T-helper 1 cell treated with Interleukin-12 subunit alpha and Interleukin-12 subunit beta and Interleukin-4 antibody, amounts not matched to agents 30 ng/mL and 1 ng/mL, for 36 hours (primary cell): Measurements from ENCODE around the gene PTPN6. TPM values are rescaled to one million over a fixed set of nuclear protein-coding genes. Genes with fewer than 3 reads are reported as not detected.

Source experiments
- intact Hi-C: fragments of 100-400 bp; cut with micrococcal nuclease; formaldehyde crosslinking; loops from one replicate; pipeline ENCODE4 v1.15.1; 2024
- total RNA-seq: library from RNA; stranded (reverse); gene quantifications from 2 replicates; pipeline ENCODE4 v1.2.3, GENCODE V29; 2022

Gene PTPN6
- total RNA-seq, 1 donor from 2014 or later, result 189 TPM

DNA sequence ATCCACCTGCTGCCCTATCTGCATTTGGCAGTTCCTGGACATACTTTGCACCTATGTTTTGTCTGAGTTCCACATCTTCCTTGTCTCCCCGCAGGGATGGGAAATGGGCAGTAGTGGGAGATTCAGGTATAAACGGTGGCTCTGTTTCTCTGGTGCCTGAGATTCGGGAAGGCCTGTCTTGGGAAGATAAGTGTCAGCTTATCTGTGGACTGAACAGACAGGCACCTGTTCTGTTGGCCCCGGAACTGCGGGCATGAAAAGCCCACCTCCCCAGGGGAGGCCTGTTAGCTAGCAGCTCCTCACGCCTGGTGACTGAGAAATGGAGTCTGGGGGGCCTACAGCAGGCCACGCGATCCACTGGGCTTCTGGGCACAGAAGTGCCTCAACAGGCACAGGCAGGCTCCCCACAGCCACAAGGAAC lies 13.5 kb downstream of the PTPN6 start:
- intact Hi-C loops, result loop anchor here (1.0 kb wide), 4 partner anchors 14 to 95 kb away; partner anchors contain the start of gene C12orf57

DNA sequence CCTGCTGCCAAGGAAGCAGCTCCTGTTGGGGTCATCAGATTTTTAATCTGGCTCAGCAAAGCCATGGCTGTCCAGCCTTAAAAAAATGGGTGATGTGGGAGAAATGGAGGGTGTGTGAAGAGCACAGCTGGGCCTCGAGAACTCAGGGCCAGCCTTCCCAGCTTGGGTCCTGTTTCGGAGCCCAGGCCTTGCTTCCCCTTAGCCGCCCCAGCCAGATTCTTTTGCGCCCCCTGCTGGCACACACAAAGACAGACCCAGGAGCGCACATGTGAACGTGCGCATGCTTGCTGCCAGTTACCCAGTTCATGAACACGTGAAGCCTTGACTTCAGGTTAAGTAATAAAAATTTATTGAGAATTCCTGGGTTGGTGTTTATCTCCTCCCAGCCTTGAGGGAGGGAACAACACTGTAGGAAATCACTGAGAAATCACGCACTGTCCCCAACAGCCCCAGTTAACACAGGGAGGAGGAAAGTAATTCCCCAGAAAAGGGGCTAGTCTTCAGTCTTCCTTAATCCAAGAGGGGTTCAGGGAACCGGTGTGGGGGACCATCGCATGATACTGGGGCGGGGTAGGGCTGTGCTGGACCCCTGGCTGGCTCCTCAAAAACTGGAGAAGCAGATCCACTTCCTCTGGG lies 14.0 kb downstream of the PTPN6 start:
- intact Hi-C loops, result loop anchor here (1.0 kb wide), 4 partner anchors 15 to 96 kb away; partner anchors contain the start of gene C12orf57

DNA sequence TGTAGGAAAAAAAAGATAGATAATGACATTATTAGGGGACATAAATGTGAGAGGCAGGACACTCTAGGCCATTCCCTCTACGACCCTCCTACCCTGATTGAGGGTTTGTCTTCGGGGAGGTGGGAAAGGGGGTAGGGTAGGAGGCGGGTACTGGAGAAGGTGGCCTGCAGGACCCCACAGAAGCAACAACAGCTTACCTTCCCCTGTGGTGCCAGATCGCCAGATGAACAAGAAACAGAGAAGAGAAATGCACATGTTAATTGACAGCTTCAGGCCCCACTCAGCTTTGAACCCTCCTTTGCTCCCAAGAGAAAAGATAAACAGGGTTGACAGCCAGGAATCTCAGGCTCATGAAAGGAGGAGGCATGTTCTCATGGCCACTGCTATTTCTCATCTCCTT lies 14.6 kb downstream of the PTPN6 start:
- intact Hi-C loops, result loop anchor here (1.0 kb wide), 4 partner anchors 15 to 96 kb away; partner anchors contain the start of gene C12orf57

DNA sequence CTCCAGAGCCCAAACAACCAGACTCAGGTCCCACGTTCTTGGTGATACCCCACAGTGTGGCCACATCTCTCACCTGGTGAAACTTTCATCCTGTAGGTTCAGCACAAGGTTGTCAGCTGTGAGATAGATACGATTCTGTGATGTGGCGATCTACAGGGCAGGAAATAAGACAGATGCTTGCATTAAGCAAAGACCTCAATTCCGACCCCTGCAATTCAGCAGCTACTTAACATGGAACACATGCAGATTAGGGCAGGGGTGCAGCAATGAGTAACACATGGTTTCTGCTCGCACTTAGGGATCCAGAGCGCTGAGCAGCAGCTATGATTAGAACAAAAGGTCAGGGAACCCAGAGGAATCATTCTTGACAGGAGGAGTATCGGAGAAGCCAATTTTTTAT lies 15.2 kb downstream of the PTPN6 start:
- intact Hi-C loops, result no loop called here

DNA sequence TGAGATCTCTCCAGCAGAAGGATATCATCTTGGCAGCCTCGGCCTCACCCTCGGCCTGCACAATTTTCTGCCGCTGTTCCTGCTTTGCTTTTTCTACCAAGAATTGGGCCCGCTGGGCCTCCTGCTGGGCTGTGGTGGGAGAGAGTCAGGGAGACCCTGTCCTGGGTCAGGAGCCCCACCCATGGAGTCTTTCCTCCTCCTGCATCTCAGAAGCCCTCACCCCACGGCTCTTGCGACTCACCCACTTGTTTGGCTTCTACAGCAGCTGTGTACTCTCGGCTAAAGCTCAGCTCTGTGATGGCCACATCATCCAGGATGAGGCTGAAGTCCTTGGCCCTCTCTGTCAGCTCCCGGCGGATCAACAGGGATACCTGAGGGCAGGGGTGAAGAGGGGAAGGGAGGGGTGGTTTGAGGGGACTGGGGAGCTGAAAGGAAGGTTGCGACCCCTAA lies 16.5 kb downstream of the PTPN6 start:
- intact Hi-C loops, result no loop called here

DNA sequence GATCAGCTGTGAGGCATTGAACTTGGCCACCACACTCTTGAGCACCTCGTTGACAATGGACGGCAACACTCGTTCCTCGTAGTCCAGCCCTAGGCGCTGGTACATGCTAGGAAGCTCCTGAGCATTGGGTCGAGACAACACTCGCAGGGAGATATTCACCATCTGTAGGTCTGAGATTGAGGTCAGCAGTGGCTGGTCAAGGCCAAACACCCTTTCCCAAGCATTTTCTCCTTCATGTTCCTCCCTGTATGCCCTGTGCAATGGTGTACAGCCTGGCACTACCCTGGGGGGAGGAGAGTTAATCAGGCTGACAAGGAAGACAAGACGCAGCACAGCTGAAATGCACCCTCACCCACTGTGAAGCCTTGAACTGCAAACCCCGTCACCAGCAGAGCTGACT lies 17.3 kb downstream of the PTPN6 start:
- intact Hi-C loops, result no loop called here

DNA sequence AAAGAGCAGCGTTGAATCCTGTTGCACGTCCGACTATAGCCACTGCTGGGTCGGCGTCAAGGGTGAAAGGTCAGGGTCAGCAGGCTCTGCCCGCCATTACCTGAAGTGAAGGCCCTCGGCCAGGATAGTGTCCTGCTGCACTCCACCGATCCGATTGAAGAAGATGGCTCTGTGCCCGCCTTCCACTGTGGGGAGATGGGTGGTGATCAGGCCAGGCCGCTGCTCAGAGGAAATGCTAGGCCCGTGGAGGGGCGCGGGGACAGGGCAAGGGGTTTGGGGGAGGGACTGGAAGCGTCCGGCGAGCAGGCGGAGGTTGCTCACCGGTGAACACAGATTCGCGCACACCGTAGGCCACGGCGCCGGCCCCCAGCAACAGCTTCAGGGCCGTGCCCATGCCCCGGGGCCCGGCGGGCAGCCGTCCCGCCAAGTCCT lies 19.0 kb downstream of the PTPN6 start:
- intact Hi-C loops, result loop anchor here (1.0 to 2.0 kb wide), 16 partner anchors 9 to 1113 kb away; partner anchors contain the start of genes C12orf57, C1R, ING4 and LPCAT3

DNA sequence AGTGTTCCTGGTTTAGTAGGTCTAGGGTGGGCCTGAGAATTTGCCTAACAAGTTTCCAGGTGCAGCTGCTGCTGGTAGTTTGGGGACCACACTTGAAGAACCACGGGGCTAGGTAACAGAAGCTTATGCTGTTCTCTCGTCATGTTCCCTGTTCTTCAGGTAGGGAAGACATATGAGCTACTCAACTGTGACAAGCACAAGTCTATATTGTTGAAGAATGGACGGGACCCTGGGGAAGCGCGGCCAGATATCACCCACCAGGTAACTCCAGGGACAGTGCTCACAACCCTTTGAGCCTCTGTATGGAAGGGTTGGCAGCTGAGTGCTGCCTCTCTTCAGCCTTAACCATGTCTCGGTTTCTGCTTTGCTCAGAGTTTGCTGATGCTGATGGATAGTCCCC lies 23.0 kb downstream of the PTPN6 start:
- intact Hi-C loops, result no loop called here

DNA sequence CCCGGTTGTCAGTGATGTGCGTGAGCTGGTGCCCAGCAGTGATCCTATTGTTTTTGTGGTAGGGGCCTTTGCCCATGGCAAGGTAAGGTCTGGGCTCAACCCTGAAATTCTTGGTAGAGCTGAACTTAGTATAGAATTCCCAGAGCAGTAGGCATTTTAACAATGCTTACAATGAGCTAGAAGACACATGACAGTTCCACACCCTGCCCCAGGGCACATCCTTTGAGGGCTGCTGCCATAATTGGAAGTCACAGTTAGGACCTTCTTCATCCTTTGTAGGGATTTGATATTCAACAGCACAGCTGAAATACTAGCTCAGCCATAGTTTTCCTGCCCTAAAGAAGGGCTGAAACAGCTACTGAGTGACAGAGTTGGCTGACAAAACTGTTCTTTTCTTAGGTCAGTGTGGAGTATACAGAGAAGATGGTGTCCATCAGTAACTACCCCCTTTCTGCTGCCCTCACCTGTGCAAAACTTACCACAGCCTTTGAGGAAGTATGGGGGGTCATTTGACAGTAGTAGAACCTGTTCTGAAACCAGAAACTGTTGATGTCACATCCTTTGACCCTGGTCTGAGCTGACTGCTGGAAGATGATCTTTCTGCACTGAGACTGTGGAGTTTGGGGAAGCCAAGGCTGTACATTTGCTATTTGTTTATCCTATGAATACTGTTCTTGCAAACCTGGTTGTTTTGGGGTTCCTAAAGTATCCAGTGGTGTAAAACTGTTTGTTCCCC lies 24.3 kb downstream of the PTPN6 start:
- intact Hi-C loops, result no loop called here

DNA sequence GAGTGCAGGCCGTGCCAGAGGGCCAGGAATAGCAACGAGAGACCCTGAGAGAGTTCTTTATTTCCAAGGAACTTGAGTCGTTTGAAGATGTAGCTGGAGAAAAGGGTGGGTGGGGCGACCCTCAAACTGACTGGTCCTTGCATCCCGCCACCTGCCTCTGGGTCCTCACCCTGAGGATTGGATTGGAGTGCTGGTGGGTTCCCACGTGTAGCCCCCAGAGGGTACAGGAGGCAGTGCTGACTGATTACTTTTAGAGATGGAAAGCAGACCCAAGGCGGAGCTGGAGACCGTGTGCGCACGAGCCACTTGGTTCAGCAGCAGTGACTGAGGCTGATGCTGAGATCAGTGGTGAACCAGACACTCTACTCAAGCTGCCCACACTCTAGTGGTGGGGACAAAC lies 26.5 kb downstream of the PTPN6 start:
- intact Hi-C loops, result no loop called here

DNA sequence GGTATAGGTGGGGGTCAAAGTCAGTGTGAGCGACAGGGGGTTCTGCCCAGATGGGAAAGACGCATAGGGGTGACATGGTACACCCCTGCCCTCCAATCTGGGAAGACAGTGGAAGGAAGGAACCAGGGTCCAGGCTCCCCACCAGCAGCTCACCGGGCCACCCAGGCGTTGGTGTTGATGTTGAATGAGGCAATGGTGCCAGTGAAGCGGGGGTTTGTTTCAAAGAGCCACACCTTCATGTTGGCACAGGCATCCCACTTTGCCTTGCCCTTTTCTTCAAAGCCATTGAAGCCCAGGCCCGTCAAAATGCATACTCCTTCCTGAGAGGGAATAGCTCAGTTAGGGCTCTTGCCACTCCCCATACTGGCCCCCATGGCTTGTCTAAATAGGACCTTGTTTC lies 27.0 kb downstream of the PTPN6 start:
- intact Hi-C loops, result no loop called here

DNA sequence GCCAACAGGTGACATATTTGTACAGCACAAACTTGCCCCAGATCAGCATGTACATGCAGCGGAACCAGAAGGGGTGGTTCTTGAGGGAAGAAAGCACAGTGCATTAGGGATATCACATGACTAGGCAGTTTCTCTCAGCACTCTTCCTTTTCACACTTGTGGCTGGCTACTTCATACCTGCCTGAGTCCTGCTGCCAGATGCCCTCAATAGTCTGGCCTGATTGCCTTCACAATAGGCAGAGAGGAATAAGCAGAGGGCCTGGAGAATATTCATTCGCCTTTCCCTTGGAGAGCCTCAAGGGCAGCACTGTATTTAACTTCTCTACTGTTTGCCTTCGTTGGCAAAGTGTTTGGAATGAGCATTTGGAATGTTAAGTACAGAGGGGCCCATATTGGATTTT lies 27.5 kb downstream of the PTPN6 start:
- intact Hi-C loops, result no loop called here

DNA sequence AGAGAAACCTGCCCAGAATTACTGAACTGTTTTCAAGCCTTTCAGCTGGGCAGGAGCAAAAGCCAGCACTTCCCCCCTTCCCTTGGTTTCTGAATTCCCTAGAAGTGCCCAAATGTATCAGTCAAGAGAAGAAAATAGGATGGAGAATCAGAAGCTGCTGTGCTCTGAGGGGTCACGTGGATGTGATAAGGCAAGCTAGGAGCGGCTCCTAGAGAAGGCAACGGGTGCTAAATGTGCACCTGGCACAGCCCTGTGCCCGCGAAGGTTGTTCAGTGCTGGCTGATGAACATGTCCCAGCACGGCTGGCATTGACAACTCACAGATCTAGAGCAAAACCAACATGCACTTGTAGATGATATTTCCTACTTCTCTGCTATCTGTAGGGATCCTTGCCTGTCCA lies 27.9 kb downstream of the PTPN6 start:
- intact Hi-C loops, result no loop called here

DNA sequence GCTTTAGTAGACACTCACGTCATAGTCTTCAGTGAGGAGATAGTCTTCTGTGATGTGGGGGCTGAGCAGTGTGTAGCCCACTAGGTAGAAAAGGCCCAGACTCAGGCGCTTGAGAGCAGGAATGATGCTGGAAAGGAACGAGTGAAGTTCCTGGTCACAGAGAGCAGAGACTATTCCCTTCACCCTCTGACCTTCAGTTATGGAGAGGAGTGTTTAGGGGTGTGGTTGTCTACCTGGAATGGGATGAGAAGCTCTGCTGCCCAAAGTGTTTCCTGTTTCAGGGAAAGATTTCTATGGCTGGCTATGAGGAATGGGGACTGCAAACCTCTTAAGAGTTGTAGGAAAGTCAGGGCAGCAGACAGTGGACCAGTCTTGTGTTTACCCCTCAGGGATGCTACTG lies 28.3 kb downstream of the PTPN6 start:
- intact Hi-C loops, result no loop called here

DNA sequence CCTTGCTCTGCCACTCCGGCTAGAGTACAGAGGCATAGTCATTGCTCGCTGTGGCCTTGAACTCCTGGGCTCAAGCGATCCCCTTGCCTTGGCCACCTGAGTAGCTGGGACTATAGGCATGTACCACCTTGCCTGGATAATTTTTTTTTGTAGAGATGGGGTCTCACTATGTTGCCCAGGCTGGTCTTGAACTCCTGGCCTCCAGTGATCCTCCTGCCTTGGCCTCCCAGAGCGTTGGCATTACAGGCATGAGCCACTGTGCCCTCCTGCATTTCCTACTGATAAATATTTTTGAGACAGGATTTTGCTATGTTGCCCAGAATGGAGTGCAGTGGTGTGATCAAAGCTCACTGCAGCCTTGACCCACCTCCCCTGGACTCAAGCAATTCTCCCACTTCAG lies 28.9 kb downstream of the PTPN6 start:
- intact Hi-C loops, result no loop called here

DNA sequence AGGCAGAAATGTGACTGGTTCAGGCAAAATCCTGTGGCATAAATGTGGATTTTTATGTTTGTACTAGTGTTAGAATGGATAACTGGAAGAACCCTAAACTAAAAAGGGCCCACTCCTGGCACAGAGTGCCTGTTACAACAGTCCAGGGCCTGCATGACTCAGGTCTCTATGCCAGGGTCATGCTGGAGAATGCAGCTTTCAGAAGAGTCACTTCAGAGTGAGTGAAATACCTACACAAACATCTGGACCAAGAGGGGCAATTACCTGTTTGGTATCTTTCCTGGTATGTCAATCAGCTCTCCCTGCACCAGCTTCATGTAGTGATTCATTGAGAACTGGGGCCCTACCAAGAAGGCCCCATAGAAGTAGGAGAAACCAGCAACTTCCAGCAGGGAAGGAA lies 29.6 kb downstream of the PTPN6 start:
- intact Hi-C loops, result no loop called here

DNA sequence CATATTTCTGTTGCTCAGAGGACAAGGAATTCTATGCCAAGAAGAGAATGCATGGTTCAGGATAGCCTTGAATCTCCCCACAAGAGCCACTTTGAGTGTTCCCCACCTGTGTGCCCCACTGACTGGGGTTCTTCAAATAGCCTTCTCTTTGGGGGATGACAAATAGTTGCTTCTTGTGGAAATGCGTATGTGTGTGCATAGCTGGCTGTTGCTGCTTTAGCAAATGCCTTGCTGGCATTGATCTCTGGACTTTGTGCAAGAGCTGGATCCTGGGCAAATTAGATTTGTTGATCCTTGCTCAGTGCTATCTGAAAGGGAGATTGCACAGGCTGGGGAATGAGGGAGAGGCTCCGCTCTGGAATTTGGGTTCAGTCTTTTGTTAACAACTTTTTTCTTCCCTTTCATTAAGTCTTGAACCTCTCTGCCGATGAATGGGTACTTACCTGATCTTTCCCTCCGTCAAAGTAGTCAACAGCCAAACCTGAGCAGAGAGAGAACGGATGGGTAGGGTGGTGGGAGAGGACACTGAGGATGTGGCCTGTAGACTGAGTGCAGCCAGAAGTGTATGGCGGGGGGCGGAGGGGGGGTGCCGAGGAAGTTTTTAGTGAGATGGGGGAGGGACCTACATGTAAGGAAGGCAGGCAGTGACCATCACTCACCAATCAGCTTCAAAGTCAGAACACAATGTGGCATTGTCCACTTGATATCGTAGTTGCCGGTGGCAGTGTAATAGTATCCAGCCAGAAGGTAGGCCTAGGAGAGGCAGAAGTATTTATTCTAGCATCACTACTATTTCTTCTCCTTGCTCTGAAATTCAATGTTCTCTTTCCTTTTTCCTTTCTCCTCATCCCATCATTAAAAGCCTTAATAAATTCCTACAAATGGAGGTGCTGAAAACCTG lies 30.2 kb downstream of the PTPN6 start:
- intact Hi-C loops, result no loop called here

DNA sequence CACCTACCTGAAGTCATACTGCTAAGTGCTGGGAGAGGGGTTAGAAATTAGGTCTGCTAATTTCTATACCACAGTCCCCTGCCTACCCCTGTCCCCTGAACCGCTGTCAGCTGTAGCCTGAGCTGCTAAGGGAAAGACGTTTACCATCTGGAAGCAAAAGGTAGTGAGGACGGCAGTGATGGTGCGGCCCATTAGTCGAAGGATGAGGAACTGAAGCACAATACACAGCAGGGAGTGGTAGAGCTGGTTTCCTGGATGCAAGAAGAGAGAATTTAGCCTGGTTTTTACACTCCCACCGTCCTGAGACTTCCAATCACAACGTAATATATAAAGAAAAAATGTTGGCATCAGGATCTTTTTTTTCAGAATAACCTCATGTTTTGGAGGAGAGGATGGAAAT lies 31.4 kb downstream of the PTPN6 start:
- intact Hi-C loops, result no loop called here

DNA sequence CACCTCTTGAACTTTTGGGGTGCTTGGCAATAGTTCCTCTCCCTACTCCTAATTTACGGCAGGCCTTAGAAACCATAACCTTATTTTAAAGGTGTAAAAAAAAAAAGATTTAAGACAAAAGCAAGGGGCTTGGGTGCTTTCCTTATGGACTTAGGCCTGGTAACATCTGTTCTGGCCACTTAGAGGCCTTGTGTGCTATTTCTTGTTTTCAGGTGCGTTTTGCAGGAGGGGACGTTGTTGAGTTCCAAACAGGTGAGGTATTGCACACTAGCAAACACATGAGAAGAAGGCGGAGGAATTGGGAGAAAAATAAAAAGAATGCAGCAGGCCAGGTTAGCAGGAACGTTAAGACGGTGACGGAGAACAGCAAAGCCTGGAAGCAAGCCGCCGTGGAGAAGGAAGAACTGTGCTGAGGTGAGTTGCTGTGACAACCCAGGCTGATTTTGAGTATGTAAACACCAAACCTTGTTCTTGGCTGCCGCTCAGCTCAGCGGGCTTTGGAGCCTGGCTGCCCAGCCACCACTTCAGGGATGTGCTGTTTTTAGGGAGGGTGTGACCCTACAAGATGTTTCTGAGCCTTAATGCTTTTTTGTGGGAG lies 36.9 kb downstream of the PTPN6 start:
- intact Hi-C loops, result no loop called here

DNA sequence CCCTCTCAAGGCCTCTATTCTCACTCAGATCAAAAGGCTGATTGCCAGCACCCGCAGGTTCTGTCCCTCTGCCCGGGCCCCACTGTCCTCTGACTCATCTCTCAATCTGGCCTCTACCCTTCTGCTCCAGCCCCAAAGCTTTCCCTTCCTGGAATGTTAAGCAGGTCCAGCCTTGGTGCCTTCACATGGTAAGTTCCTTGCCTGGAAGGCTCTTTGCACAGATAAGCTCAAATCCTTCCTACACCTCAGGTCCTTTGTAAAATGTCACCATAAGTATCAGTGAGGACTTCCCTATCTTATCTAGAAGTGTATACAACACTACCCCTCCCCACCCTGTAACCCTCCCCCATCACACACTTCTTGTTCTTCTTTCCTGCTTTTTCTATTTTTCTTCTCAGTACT lies 44.9 kb downstream of the PTPN6 start:
- intact Hi-C loops, result no loop called here

DNA sequence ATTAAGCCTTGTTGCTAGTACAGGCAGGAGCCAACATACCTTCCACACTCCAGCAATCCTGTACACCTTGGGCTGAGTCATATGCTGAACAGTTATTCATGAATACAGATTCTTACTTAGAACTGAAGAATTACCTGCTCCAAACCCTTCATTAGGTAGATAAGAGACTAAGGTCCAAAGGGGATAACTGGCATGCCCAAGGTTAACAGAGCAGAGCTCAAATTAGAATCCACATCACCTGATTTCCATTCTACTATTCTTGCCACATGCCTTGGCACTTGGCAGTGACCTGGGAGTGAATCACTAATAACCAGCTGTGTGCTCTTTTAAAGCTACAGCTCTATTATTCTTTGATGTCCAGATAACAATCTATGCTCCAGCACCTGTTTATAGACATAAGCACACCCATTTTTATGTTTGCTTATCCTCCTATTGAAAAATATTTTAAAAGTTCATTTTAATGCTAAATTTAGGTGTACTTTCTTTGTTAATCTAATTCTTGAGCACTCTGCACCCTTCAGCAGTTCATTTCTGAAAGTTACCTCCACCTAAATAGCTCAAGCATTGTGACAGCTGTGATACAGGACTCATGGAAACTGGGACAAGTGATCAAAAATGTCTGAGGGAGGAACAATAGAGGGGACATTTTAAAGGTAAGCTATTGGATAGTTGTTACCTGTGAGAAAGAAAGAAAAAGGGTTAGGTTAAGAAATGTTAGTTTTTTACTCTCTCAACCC lies 47.7 kb downstream of the PTPN6 start:
- intact Hi-C loops, result no loop called here
